Measurements from ENCODE around the gene HIP1R.

DNA sequence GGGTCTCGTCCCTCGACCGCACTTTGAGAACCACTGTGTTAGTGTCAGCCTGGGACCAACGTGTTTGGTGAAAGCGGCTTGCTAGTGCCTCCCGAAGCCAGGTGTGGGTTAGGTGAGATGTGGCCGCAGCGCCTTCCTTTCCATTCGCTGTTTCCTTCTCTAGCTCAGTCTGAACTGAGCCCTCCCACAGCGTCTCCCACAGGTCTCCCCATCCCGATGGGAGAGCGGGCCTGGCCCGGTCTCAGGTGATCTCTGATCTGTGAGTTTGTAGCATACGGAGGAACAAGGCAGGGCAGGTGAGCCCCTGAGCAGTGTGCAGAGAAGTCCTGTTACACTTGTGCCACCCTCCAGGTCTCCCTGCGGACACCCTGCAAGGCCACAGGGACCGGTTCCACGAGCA, 19.3 kb downstream of the HIP1R start:
- TF ChIP-seq, protein P1, sequence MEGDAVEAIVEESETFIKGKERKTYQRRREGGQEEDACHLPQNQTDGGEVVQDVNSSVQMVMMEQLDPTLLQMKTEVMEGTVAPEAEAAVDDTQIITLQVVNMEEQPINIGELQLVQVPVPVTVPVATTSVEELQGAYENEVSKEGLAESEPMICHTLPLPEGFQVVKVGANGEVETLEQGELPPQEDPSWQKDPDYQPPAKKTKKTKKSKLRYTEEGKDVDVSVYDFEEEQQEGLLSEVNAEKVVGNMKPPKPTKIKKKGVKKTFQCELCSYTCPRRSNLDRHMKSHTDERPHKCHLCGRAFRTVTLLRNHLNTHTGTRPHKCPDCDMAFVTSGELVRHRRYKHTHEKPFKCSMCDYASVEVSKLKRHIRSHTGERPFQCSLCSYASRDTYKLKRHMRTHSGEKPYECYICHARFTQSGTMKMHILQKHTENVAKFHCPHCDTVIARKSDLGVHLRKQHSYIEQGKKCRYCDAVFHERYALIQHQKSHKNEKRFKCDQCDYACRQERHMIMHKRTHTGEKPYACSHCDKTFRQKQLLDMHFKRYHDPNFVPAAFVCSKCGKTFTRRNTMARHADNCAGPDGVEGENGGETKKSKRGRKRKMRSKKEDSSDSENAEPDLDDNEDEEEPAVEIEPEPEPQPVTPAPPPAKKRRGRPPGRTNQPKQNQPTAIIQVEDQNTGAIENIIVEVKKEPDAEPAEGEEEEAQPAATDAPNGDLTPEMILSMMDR (IDR thresholded peaks at IDR 0.05), result no peak
- TF ChIP-seq POLR2AphosphoS5 (IDR thresholded peaks at IDR 0.05; ENCODE audit: low read depth, low read length) (no peak), SIN3A (IDR thresholded peaks at IDR 0.05; ENCODE audit: borderline replicate concordance, insufficient read depth, low read depth, low read length) (no peak)
- TF ChIP-seq, protein P2, sequence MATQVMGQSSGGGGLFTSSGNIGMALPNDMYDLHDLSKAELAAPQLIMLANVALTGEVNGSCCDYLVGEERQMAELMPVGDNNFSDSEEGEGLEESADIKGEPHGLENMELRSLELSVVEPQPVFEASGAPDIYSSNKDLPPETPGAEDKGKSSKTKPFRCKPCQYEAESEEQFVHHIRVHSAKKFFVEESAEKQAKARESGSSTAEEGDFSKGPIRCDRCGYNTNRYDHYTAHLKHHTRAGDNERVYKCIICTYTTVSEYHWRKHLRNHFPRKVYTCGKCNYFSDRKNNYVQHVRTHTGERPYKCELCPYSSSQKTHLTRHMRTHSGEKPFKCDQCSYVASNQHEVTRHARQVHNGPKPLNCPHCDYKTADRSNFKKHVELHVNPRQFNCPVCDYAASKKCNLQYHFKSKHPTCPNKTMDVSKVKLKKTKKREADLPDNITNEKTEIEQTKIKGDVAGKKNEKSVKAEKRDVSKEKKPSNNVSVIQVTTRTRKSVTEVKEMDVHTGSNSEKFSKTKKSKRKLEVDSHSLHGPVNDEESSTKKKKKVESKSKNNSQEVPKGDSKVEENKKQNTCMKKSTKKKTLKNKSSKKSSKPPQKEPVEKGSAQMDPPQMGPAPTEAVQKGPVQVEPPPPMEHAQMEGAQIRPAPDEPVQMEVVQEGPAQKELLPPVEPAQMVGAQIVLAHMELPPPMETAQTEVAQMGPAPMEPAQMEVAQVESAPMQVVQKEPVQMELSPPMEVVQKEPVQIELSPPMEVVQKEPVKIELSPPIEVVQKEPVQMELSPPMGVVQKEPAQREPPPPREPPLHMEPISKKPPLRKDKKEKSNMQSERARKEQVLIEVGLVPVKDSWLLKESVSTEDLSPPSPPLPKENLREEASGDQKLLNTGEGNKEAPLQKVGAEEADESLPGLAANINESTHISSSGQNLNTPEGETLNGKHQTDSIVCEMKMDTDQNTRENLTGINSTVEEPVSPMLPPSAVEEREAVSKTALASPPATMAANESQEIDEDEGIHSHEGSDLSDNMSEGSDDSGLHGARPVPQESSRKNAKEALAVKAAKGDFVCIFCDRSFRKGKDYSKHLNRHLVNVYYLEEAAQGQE (IDR thresholded peaks at IDR 0.05; ENCODE audit: insufficient read depth in 1 of 2, low read depth in 2 of 2, low read length in 1 of 2), result no peak
